Amygdala (tissue), 56 donors: ENCODE measurements around the gene ROBO1.
"Not testable (repeated sequence)": the region's sequence is repeated elsewhere in the genome, so short reads cannot be mapped to it uniquely, and the experiment has no call there.

Source experiments
- DNase-seq, 56 donors: peaks; one replicate each; lab custom pipeline; 2025; lab: John Stamatoyannopoulos, UW

Gene ROBO1

DNA sequence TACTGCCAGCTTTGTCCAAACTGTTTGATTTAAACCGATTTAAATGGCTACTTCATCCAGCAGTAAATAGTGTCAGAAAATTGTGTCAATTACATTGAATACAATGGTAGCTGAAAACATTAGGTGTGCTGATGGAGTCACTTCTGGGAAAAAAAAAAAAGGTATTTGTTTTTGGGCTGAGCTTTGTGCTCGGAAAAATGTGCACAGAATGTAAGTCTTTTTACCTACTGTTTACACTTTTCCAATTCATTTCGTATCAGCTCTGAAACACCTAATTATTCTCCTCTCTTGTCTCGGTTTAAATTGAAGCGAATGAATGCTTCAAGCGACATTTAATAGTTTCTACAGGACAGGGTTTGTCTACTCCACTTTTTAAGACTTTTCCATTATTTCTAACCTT is 1078.4 kb downstream of the ROBO1 start:
- DNase-seq = no peak

DNA sequence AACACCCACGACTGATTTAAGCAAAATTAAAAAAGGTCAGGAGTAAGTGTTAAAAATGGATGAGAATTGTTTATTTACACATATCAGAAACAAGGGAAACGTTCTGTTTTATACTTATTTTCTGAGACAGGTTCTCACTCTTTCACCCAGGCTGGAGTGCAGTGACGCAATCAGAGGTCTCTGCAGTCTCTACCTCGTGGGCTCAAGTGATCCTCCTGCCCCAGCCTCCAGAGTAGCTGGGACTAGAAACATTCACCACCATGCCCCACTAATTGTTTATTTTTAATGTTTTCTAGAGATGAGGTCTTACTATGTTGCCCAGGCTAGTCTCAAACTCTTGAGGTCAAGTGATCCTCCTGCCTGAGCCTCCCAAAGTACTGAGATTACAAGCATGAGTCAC is 1080.3 kb downstream of the ROBO1 start:
- DNase-seq = no peak

DNA sequence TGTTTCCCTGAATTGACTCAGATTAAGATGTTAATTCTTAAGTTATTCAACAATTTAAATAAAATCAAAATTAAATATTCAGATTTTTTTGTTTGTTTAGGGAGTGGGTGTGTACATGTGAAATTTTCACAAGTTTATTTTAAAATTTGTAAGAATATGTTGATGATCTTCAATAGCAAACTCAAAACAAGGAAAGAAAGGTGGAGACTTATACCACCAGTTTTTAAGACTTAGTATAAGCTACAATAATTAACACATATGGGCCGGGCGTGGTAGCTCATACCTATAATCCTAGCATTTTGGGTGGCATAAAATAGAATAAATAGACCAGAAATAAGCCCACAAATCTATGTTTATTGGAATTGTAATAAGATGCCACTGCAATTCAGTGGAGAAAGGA is 1084.5 kb downstream of the ROBO1 start:
- no peak for DNase-seq

DNA sequence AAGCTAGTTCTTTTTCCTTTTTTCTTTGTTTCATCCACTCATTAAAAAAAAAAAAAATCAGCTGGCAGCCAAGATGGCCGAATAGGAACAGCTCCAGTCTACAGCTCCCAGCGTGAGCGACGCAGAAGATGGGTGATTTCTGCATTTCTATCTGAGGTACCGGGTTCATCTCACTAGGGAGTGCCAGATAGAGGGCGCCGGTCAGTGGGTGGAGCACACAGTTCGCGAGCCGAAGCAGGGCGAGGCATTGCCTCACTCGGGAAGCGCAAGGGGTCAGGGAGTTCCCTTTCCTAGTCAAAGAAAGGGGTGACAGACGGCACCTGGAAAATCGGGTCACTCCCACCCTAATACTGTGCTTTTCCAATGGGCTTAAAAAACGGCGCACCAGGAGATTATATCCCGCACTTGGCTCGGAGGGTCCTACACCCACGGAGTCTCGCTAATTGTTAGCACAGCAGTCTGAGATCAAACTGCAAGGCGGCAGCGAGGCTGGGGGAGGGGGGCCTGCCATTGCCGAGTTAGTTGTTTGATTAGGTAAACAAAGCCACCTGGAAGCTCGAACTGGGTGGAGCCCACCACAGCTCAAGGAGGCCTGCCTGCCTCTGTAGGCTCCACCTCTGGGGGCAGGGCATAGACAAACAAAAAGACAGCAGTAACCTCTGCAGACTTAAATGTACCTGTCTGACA is 1092.5 kb downstream of the ROBO1 start:
- DNase-seq = not testable (repeated sequence)

DNA sequence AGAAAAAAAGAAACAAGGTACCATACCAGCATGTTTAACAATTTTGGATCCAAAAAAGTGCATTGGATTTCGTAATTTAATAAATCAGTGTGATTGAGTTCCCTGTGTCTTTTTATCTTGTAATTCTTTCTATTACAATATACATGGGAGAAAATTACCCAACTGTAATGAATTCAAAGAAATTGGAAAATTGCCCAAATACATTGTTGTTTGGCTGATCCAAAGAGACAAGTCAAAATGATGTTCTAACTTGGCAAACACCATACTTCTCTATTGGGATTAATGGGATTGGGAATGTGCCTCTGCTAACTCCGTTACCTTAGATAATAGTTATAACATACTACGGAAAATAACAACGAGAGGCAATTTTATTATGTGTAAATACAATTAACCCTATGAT is 1097.1 kb downstream of the ROBO1 start:
- DNase-seq = no peak

DNA sequence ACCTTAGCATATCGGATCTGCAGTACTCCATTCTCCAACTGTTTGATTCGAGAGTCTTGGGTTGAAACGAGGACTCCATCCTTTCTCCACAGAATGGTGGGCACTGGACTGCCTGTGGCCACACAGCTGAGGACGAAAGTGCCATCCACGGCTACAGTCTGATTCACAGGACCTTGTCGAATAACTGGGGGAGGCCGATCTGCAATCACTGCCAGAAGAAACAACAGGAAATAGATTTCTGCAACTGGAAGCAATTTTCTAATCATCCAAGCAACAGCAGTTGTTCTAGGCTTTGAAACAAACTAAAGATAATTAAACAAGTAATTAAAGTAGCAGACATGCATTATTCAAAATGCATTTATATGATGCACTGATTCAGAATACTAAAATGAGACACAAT is 1097.7 kb downstream of the ROBO1 start:
- peak in 5 of 56 donors; percentile 14 to 32 (median 17) for DNase-seq

DNA sequence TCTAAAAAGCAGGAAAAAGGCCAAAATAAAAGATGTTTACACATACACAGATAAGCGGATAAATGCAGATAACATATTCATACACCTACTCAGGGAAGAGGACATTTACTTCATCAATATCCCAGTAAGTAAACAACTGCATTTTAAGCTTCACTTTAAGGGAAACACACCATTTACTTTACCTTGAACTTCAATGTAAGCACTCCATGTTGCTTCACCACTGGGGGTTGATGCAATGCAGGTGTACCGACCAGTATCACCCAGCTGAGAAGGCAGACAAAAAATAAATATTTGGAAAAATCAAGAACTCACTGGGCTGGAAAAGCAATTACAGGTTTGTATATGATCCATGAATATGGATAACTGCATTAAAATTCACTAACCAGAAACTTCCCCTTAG is 1099.5 kb downstream of the ROBO1 start:
- DNase-seq = no peak

DNA sequence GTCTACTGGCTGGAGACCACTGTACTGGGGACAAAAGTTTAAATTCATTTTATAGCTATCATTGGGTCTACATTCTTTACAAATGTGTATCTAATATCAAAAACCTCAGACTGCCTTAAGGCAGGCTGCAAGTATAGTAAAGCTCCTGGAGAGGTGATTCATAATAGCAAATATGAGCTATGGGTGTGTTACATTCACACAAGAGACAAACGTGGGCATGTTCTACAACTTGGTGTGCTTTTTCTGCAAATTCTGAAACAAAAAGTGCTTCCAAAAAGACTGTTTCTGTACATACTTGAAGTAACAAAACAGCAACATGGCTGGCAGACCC is 1101.4 kb downstream of the ROBO1 start:
- no peak for DNase-seq

DNA sequence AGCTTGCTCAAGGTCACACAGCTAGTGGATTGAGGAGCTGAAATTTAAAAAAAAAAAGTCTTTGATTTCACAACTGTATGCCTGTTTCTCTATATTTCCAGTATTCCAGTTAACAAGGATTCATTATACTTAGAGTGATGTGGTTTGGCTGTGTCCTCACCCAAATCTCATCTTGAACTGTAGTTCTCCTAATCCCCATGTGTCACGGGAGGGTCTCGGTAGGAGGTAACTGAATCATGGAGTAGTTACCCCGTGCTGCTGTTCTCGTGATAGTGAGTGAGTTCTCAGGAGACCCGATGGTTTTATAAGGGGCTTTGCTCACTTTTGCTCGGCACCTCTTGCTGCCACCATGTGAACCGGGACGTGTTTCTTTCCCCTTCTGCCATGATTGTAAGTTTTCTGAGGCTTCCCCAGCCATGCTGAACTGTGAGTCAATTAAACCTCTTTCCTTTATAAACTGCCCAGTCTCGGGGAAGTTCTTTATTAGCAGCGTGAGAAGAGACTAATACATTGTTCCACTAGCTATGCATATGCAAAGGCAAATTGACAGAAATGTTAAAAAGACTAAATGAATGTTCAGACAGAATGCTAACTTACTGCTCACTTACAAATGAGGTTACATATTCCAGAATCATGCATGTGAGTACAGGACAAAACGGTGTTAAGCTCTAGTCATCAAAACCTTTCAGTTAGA is 1101.9 kb downstream of the ROBO1 start:
- DNase-seq = no peak

DNA sequence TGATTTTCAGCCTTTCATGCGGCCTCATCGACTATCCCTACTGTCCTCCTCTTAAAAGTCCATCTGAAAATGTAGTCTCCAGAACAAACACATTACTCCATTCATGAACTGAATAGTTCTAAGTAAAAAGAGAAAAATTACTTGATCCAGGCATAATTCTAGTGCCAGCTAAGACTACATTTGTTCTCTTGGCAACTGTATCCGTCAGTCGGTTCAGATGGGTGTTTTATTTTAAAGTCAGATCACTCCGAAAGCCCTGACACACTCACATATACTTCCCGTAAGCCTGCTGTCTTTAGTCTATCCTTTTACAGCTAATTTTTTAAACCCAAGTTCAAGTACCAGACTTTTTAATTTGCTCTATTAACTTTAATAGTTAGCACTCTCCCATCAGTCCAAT is 1102.7 kb downstream of the ROBO1 start:
- DNase-seq = no peak

DNA sequence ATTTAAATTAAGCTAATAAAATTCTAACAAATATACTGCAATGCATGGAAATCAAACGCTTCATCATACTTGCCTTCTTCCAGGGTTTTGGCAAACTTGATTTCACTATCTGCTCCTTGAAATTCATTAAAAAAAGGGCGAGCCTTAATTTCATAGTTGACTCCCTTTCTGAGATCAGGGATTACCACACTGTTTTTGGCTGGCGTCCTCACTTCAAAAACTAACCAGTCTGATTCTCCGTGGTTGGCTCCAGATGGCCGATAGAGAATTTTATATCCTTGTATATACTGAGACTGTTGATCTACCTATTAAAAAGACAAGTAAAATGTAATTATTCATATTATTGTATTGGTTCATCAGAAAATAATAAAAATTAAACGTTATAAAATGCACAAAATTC is 1106.8 kb downstream of the ROBO1 start:
- DNase-seq = no peak

DNA sequence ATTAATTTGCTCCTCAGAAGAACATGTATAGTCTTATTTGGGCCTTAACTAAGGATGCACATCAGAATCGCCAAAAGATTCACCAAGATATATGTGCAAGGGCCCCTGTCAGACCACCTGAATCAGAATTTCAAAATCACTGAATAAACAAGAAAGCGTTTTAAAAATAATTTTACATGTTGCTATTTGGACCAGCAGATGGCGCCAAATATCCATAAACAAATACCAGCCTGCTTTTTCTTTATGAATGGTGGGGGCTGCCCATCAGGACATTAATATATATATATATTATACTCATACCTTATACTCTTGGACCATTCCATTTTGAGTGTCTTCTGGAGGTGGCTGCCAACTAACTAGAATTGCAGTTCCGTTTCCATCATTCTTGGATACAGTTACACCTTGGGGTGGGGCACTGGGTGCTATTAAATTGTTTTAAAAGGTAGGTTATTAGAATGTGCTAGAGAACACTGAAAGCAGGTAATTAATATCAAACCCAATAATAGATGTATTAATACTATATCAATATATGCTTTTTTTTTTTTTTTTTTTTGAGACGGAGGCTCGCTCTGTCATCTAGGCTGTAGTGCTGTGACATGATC is 1108.3 kb downstream of the ROBO1 start:
- DNase-seq = peak in 9 of 56 donors; percentile 3 to 73 (median 7)

DNA sequence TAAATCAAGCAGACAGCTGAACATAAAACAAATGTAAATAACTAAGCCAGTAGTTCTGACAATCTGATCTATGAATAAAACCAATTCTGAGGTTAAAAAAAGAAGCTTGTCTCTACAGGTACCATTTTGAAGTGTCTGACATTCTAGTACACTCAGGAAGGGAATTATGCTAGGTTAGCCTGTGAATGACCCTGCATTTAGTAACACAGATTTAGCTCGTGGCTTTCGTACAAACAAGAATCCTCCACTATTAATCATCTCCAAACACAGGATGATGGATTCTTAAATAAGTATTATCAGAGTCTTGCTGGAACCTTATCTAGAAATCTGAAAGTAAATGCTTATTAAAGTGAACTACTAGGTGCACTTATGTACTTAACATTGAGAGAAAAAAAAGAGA is 1120.1 kb downstream of the ROBO1 start:
- DNase-seq = no peak

DNA sequence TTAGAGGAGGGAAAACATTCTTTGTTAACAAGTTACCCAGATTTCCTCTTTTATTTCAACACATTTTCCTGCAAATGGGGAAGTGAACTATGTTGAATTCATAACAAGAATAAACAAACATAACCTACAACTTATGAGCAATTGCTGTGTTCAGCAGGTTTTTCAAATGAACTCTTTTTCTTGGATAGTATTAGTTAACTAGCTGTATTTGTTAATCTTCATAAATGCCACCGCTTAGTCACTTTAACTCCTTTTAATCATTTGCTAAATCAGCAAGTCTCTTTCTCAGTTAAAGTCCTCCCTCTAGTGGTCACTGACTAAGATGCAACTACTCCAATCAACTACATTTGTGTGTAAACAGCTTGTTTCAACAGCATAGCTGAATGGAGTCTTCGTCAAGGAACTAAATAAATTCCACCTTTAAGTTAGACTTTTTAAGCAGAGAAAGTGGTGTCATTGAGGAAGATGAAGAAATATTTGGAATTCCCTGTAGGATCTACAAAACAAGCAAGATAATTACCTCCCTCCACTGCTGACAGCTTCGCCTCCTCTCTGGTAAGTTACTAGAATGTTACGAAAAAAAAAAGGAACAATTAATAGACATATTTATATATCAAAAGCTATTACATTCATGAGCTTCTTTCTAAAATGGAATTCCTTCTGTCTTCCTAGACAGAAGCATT is 1122.0 kb downstream of the ROBO1 start:
- peak in 1 of 56 donors; percentile 75 for DNase-seq

DNA sequence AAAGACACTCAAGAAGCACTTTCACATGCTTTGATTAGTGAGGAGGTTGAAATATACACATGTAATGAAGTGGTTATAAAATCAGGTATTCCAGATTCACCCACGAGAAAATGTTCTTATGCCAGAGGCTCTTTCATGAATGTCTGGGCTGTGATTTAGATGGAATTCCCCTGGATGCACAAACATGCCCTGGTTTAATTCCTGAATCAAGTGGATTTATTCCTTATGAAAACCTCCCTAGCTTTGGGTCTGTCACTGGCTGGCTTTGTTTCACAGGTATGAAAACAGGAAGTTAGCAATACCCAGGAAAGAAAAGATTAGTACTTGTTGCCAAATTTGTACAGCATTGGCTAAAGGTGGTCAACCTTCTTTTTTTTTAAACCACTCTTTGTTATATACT is 1123.0 kb downstream of the ROBO1 start:
- no peak for DNase-seq

DNA sequence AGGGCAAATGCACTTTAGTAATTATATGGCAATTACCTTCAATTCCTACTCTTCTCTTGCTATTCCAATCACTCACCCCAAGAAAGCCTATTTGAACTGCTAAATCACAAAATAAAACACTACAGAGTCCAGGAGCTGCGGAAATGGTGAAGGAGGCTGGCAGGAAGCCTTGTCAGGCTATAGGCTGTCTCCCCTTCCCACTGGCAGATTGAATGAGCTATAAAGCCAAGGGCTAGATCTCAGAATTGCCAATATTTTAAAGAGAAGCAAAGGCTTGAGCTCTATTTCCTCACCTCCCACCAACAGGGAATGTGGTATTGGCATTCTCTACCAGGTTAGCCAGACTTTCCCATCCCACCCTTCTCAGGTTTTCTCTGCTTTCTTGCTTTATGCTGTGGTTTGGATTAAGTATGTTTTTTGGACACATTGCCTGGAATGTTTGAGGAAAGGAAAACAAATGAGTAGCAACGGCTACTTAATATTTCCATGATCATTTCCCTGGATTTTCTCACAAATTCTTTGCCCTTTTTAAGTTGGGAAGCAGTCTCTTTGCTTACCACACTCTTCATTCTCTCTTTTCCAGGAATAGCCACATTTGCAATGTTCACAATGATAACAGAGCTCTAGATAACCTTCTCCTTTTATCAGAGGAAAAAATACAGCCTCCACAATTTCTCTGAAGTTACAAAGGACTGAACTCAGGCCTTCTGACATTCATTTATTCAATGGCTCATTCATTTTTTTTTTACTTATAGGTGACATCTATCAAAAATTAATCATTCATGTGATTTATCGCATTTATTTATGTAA is 1125.4 kb downstream of the ROBO1 start:
- DNase-seq = no peak

DNA sequence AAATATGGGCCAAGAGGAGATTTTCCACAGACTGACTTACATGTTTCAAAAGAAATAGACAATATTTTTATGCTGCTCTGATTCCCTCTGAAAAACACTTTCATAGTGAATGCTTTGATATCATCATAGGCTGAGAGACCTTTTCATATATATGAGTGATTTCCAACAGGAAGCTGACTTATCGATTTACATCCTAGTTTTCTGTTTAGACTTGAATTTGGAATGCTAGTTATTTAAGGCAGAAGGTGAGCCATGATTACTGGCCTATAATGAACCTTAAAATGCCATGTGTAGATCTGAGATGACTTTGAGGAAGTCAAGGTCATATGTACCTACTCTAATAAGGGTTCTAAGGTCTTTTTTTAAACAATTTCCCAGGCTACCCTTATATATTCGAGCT is 1126.1 kb downstream of the ROBO1 start:
- DNase-seq = no peak

DNA sequence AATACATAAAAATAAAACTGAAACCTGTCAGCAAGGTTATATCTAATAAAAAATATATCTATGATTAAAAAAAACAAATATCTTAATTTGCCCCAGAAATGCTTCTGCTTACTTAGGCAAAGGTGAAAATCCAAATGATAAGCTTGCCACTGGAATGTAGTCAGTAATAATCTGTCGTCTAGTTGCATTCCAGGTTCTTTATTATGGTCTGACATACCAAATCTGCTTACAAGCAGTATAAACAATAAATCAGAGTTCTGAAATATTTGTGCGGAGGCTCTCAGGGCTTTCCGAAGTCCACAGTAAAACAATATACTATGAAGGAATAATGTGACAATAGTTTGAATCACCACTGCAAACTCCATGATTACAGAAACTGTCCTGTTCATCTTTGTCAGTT is 1133.5 kb downstream of the ROBO1 start:
- DNase-seq = no peak

DNA sequence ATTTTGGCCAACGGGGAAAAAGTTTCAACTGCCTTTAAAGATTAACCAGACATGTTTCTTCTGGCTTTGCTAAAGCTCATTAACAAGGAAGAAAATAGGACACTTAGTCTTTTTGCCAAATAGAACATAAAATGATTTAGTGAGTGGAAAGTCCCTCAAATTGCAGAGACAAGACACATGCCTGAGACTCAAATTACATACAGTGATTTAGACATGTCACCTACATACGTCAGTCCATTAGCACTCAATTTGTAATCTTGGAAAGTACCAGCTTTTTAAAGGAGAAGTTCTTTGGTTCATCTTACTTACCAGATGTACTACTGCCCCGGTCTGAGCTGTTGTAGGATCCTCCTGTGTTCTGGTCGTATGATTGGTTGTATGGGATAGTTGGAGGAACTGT is 1134.2 kb downstream of the ROBO1 start:
- no peak for DNase-seq

DNA sequence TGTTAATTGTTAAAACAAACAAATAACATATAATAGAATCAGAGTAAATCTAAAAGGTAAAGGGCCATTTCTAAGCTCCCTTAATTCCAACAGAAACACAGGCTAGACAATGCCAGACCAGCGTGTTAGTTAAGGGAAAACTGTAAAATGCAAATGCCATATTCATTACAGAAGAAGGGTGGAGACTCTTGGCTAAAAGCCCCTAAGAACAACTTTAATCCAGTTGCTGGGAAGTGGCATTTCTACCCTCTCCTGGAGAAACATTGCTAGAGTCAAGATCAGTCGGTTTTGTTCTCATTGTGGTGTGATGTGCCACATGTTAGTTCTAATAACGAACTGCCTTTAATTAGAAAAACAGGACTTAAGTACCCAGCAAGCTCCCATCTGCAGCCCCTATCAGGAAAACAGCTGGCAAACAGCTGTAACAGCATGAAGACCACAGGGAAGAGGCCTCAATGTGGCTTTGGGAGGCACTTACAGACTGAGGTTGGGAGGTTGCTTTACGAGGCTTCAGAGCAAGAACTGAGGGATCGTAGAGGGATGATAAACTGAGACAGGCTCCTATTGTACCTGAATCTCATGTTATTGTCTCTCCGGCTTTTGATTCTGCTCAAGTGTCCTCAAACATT is 1134.8 kb downstream of the ROBO1 start:
- DNase-seq = no peak
